H7 (cell line): Measurements from ENCODE around the gene NPTXR. TPM values are rescaled to one million over a fixed set of nuclear protein-coding genes. Genes with fewer than 3 reads are reported as not detected.

Experiments
- DNase-seq: peaks from one replicate; pipeline ENCODE4 v3.0.0; 2012
- H3K27me3 ChIP-seq: 2 replicates; pipeline ENCODE4 v1.6.0; 2011; ENCODE audit warnings: mild to moderate bottlenecking, low read length; ENCODE audit not compliant: control insufficient read depth, insufficient read depth
- H3K36me3 ChIP-seq: replicated peaks from 2 replicates; pipeline ENCODE4 v1.5.1; 2011; ENCODE audit warnings: low read length; ENCODE audit not compliant: control insufficient read depth, insufficient read depth
- H3K4me3 ChIP-seq: 2 replicates; pipeline ENCODE4 v1.5.1; 2011; ENCODE audit warnings: low read depth, mild to moderate bottlenecking, control low read depth, low read length, moderate library complexity; ENCODE audit not compliant: insufficient read depth
- total RNA-seq: library from RNA; depleted of rRNA; stranded (reverse); fragments of >200 nt; shearing (Covaris generic); gene quantifications from 2 replicates; pipeline ENCODE4 v1.2.3, GENCODE V29; 2014

NPTXR gene
- total RNA-seq, 1 experiment from 2014 or later = 3.7 TPM

- H3K27me3 ChIP-seq = no peaks in the 10 kb centered on the region; the same call in 1 of the 2 replicates
- H3K36me3 ChIP-seq = no peaks in the 10 kb centered on the region
- H3K4me3 ChIP-seq = no peak overlapping the region
- DNase-seq = no peak
Measured at GRCh38 chr22:38850941-38851849, 7.4 kb upstream of the NPTXR start.

- peaks cover 2% of the 10 kb centered on the region for H3K27me3 ChIP-seq
Measured at GRCh38 chr22:38850399-38850798, 6.6 kb upstream of the NPTXR start.

GRCh38 chr22:38849811-38850210 is 6.0 kb upstream of the NPTXR start:
- no peak for DNase-seq
- H3K27me3 ChIP-seq = peaks cover 7% of the 10 kb centered on the region
- H3K36me3 ChIP-seq = no peaks in the 10 kb centered on the region
- no peak overlapping the region for H3K4me3 ChIP-seq

More at GRCh38 chr22:38850399-38850798, 6.6 kb upstream of the NPTXR start:
- Histone ChIP-seq H3K36me3 (no peaks in the 10 kb centered on the region), H3K4me3 (no peak overlapping the region)
- DNase-seq = no peak

DNA sequence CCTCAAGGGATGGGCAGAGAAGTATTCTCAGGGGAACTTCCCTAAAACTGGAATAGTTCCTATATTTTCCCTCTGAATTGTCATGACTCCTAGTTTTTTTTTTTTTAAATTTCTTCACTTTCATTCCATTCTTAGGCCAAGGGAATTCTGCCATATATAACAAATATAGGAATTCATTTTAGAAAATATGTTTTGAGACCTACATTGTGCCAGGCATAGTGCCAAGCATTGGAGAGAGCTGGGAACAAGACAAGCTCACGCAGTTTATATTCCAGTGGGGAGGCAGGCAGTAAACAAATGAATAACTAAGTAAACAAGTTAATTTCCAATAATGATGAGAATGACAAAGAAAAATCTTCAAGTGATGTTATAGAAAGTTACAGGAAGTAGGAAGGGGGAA is 2.6 kb upstream of the NPTXR start:
- no peak overlapping the region for H3K4me3 ChIP-seq
- no peak for DNase-seq
- no peaks in the 10 kb centered on the region; the same call in 1 of the 2 replicates for H3K36me3 ChIP-seq
- H3K27me3 ChIP-seq = peaks cover 34% of the 10 kb centered on the region

DNA sequence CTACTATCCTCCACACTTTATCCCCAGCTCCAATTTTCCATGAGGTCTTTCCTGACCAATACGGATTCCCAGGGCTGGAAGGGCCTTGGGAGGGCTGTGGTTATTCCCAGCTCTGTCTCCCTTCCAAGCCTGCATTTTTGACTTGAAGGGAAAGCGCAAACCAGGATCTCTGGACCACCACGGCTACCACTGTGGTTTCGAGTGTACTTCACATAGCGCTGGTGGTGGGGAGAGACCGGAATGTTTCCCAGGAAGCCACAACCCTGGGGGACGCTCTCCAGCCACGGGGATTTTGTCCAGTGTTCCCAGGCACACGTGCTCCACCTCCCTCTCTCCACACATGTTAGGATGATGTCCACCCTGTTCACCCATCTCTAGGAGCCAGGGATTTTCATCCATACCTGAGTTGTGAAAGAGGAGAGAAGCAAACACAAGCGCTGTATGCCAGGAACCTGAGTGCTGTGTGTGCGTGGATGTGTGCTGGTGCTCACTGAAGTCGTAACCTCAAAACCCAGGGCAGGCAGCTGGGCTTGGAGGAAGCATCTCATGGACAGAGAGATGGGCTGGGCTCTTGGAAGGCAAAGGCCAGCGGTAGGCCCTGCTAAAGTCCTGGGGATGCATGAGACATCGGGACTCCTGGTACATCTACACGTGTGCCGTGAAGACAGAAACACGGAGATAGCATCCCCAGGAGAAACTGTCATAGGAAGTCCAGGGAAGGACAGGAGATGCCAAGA is 1.3 kb upstream of the NPTXR start:
- Histone ChIP-seq H3K36me3 (no peaks in the 10 kb centered on the region; the same call in 1 of the 2 replicates), H3K4me3 (no peak overlapping the region), H3K27me3 (peaks cover 41% of the 10 kb centered on the region)
- DNase-seq = no peak

DNA sequence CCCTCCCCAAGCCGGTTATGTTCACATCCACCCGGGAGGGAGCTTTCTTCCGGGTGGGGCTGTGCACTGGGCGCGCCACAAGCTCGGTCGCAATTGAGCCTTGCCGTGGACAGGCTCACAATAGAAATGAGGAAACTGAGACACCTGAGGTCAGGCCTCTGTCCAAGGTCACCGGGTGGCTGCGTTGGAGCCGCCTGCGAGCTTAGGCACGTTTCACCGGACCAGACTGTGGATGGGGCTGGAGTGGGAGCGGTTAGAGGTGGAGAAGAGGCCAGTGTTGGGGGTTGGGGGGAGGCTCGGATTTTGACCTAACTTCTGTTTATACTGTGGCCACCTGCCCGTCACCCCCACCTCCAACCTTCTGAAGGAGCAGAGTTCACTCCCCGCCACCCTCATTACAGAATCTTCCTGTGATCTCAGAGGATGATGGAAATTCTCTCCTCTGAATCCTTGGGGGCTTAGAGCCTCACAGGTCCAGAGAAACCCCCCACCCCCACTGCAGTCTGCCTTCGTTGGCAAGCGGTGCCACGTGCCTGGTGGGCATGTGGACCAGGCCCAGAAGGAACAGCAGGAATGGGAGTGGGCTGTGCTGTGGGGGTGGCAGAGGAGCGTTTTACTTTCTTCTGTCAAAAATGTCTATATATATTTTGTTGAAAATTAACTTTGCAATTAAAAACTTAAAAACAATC is 631 bp upstream of the NPTXR start:
- Histone ChIP-seq H3K27me3 (peaks cover 41% of the 10 kb centered on the region), H3K4me3 (peak overlapping the region; percentile 43), H3K36me3 (no peaks in the 10 kb centered on the region; the same call in 1 of the 2 replicates)
- DNase-seq = no peak

DNA sequence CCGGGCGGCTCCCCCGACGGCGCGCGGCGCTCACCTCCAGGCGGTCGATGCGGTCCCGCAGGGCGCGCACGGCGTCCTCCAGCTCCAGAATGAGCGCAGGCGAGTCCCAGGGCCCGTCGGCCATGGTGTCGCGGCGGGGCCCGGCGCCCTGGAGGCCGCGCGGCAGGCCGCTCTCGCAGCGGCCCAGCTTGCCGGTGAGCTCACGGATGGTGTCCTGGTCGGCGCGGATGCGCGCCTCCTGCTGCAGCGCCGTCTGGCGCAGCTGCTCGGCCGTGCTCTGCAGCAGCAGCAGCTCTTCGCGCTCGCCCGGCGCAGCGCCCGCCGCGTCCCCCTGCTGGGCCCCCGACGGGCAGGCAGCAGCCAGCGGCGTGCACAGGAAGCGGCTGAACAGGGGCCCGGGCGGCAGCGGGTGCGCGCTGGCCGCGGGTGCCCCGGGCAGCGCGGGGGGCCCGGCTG is 599 bp downstream of the NPTXR start:
- peaks cover 41% of the 10 kb centered on the region for H3K27me3 ChIP-seq

DNA sequence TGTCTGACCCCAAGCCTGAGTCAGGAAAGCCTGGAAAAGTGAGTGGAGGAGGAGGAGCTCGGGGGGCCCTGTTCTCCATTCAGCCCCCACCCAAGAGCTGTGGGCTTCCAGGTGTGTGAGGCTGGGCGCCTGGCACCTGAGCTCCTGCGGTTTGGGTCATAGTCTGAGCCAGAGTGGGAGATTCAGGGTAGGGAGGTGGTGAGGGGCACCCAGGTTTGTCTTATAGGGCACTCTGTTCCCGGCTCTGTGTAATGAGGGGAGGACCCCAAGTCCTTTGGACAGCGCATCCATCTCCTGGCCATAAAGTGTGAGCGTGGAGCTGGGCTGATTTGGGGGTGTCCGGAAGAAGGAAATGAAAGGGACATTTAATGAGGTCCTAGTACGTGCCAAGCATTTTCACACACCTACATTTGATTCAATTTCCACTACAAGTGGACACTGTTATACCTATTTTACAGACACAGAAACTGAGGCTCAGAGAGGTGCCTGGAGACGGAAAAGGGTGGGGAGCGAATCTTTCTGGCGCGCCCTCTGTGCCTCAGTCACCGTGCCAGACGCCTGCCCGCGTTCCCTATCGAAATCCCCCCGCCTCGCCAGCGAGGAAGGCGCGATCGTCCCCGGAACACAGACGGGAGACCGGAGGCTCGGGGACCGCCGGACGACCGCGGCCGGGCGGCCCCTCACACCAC is 1.2 kb downstream of the NPTXR start:
- H3K4me3 ChIP-seq = peak overlapping the region; percentile 49

More for the DNA sequence above, 599 bp downstream of the NPTXR start:
- peak overlapping the region; percentile 49 for H3K4me3 ChIP-seq
- no peaks in the 10 kb centered on the region; the same call in 1 of the 2 replicates for H3K36me3 ChIP-seq
- peak; percentile 91 for DNase-seq

GRCh38 chr22:38841635-38842034 is 2.2 kb downstream of the NPTXR start:
- no peak overlapping the region for H3K4me3 ChIP-seq
- no peak for DNase-seq
- peaks cover 41% of the 10 kb centered on the region for H3K27me3 ChIP-seq
- H3K36me3 ChIP-seq = no peaks in the 10 kb centered on the region; the same call in 1 of the 2 replicates

More for the DNA sequence above, 1.2 kb downstream of the NPTXR start:
- H3K36me3 ChIP-seq = no peaks in the 10 kb centered on the region; the same call in 1 of the 2 replicates
- peaks cover 41% of the 10 kb centered on the region for H3K27me3 ChIP-seq
- DNase-seq = no peak

GRCh38 chr22:38841211-38841610 is 2.6 kb downstream of the NPTXR start:
- peaks cover 41% of the 10 kb centered on the region for H3K27me3 ChIP-seq
- no peaks in the 10 kb centered on the region; the same call in 1 of the 2 replicates for H3K36me3 ChIP-seq

DNA sequence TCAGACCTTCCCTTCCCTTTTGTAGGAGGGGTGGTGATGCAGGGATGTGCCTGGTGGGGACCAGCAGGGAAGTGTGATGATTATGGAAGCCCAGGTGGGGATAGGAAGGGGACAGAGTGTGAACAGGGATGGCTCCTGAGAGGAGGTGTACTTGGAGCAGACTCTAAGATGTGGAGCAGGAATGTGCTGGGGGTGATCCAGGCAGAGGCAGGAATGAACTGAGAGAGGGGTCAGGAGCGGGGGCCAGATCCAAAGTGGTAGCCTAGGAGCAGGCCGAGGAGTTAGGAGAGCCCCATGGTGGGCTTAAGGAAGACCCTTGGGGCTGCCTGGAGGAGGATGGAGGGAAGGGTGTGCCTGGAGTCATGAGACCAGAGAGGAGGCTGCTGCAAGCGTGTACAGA is 3.7 kb downstream of the NPTXR start:
- H3K27me3 ChIP-seq = peaks cover 38% of the 10 kb centered on the region
- no peak for DNase-seq
- no peaks in the 10 kb centered on the region; the same call in 1 of the 2 replicates for H3K36me3 ChIP-seq
- H3K4me3 ChIP-seq = no peak overlapping the region

More at GRCh38 chr22:38841211-38841610, 2.6 kb downstream of the NPTXR start:
- DNase-seq = no peak
- H3K4me3 ChIP-seq = no peak overlapping the region

- H3K4me3 ChIP-seq = no peak overlapping the region
- peaks cover 34% of the 10 kb centered on the region for H3K27me3 ChIP-seq
- no peaks in the 10 kb centered on the region; the same call in 1 of the 2 replicates for H3K36me3 ChIP-seq
- no peak for DNase-seq
Measured at GRCh38 chr22:38839686-38840085, 4.1 kb downstream of the NPTXR start.

GRCh38 chr22:38837414-38837928 is 6.4 kb downstream of the NPTXR start:
- no peak for DNase-seq
- no peak overlapping the region for H3K4me3 ChIP-seq
- peaks cover 19% of the 10 kb centered on the region for H3K27me3 ChIP-seq
- no peaks in the 10 kb centered on the region; the same call in 1 of the 2 replicates for H3K36me3 ChIP-seq
